SK-N-MC (cell line): ENCODE results near the gene LIPN.

Experiments used
- DNase-seq: peaks from one replicate; pipeline ENCODE4 v3.0.0-alpha.2; 2011; ENCODE audit warnings: low read depth, low spot score
- H3K27ac ChIP-seq: fragments of 200-600 bp; sonication (generic); 2 replicates; pipeline ENCODE4 v1.5.1; 2016; ENCODE audit warnings: mixed run types
- H3K36me3 ChIP-seq: fragments of 200-600 bp; sonication (generic); 2 replicates; pipeline ENCODE4 v1.6.1; 2017; ENCODE audit warnings: antibody characterized with exemption, low read length, mixed read lengths; ENCODE audit not compliant: insufficient read depth
- H3K4me3 ChIP-seq: fragments of 200-600 bp; sonication (generic); 2 replicates; pipeline ENCODE4 v1.5.1; 2016
- H3K9ac ChIP-seq: fragments of 200-600 bp; sonication (generic); 2 replicates; pipeline ENCODE4 v1.8.0; 2017; ENCODE audit warnings: mixed run types, mixed read lengths; ENCODE audit not compliant: insufficient read length
- H3K9me3 ChIP-seq: fragments of 200-600 bp; sonication (generic); 2 replicates; pipeline ENCODE4 v1.6.1; 2017; ENCODE audit warnings: low read depth, mild to moderate bottlenecking, antibody characterized with exemption, low read length, moderate library complexity, mixed read lengths
- EZH2 ChIP-seq: fragments of 200-600 bp; sonication (generic); IDR thresholded peaks from one replicate; pipeline ENCODE4 v1.6.1; 2017; ENCODE audit warnings: antibody characterized with exemption
- FOXP2 ChIP-seq: optimal IDR thresholded peaks from 2 replicates; pipeline ENCODE3; 2011; ENCODE audit warnings: mild to moderate bottlenecking, moderate library complexity; ENCODE audit not compliant: insufficient read depth; ENCODE audit errors: extremely low read length, control extremely low read depth
- POLR2AphosphoS5 ChIP-seq: IDR thresholded peaks from 2 replicates; pipeline ENCODE4 v1.6.1; 2012; ENCODE audit warnings: mild to moderate bottlenecking, low read depth, low read length, borderline replicate concordance

LIPN gene

DNA sequence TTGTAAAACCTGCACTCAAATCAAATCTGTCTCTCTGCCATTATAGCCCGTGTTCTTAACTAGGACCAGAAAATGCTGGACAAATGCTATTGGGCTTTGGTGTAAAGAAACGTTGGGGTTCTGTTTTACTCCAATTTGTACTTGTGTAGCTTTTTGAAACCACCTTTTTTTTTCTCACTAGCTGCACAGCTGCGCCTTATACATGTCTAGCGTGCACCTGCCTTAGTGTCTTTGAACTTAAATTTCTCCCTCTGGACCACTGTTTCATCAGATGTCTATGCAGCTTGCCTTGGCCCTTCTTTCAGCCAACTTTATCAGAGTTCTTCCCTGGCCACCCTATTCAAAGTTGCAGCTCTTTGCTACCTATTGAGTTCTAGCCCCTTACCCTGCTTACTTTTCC, 49.8 kb downstream of the LIPN start:
- no peak for TF ChIP-seq POLR2AphosphoS5
- no peak for TF ChIP-seq EZH2
- TF ChIP-seq FOXP2: no peak
- no peaks in the 10 kb centered on the region for H3K9me3 ChIP-seq
- no peak overlapping the region for H3K27ac ChIP-seq
- DNase-seq: no peak
- no peak overlapping the region for H3K4me3 ChIP-seq
- no peak overlapping the region for H3K9ac ChIP-seq
- no peaks in the 10 kb centered on the region for H3K36me3 ChIP-seq

DNA sequence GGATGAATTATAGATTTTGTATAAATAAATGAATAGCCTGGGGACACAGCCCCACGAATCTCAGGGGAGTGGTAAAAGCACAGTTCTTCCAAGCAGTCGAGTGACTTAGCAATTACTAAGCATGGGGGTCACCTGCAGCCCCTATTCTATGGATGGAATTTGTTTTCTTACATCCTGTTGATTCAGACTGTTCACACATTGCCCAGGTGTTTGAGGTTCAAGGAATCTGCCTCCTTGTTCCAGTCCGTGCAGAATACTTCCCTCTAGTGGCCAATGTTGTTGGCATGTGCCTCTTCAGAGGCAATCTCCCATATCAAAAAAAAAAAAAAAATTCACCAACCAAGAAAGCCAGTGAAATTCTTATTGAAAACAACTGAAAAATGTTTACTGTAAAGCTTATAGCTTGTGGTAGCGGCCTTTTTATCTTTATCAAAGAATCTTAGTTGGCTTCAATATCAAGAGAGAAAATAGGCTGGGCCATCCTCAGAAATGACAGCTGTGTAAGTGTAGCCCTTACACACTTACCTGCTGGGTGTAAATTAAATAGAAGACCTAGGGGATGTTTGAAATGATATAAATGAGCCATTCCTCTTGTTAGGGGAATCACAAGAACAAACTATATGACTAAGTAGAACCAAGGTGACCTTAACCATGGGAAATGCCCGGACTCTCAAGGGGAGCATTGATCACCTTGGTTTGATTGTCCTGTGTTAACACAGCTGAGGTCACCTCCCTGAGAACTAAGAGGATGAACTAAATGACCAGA, 50.6 kb downstream of the LIPN start:
- Histone ChIP-seq H3K36me3 (no peaks in the 10 kb centered on the region), H3K4me3 (no peak overlapping the region), H3K9ac (no peak overlapping the region), H3K27ac (no peak overlapping the region), H3K9me3 (no peaks in the 10 kb centered on the region)
- no peak for DNase-seq
- no peak for TF ChIP-seq FOXP2
- TF ChIP-seq POLR2AphosphoS5: no peak
- no peak for TF ChIP-seq EZH2

DNA sequence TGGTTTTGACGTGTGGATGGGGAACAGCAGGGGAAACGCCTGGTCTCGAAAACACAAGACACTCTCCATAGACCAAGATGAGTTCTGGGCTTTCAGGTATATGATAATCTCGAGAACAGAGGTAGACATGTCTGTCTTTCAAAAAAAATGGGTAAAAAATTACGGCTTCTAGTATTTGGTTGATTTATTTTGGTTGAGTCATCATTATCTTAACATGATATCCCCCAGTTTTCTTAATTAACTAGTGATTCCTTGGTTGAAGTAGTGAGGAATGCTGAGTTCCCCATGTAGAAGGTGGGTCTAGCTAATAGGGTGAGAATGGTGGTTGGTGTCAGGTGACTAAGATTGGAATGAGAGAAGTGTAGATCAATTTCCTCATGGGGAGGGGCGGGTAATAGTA, 53.4 kb downstream of the LIPN start:
- H3K9me3 ChIP-seq: no peaks in the 10 kb centered on the region
- H3K36me3 ChIP-seq: no peaks in the 10 kb centered on the region
- H3K4me3 ChIP-seq: no peak overlapping the region
- no peak for DNase-seq
- TF ChIP-seq EZH2: no peak
- TF ChIP-seq FOXP2: no peak
- TF ChIP-seq POLR2AphosphoS5: no peak
- H3K9ac ChIP-seq: no peak overlapping the region
- H3K27ac ChIP-seq: no peak overlapping the region

DNA sequence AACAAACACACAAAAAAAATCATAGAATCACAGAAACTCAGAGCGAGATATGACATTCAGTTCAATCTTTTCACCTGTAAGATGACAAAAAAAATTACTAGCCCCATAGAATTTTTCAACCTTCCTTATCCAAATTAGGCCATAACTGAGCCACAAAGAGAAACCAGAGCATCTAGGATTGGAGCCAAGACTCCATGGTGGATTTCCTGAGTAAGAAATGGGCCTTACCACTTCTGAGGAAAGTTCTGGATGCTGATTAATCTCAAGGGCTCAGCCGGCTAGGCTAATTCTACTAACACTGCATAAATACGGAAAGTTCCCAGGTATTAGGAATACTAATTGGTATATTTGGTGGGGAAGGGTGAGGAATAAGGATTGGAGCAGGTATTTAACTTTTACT, 59.5 kb downstream of the LIPN start:
- DNase-seq: no peak
- H3K9ac ChIP-seq: no peak overlapping the region
- H3K27ac ChIP-seq: no peak overlapping the region
- H3K4me3 ChIP-seq: no peak overlapping the region
- H3K9me3 ChIP-seq: no peaks in the 10 kb centered on the region
- no peaks in the 10 kb centered on the region for H3K36me3 ChIP-seq
- TF ChIP-seq POLR2AphosphoS5: no peak
- no peak for TF ChIP-seq FOXP2
- TF ChIP-seq EZH2: no peak

DNA sequence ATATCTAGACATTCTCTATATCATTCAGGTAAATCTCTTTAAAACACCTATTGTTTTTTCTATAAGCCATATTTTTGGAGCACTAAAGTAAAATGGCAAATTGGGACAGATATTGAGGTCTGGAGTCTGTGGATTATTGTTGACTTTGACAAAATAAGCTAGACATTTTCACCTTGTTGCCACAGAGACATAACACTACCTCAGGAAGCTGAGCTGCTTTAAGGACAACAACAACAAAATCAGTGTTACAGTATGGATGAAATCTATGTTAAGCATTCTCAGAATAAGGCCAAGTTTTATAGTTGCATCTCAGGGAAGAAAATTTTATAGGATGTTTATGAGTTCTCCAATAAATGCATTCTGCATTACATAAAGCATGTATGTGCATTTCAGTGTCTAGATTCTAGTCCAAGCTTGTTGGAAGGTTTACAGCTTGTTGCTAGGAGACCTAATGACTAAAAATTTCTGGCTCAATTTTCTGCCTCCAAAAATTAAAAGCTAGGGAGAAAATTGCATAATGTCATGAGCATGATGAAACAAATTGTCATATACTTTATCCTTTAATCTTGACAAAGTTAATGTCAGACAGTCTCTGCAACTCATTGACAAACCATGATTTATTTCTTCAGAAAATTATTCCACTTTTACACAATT, 61.1 kb downstream of the LIPN start:
- H3K36me3 ChIP-seq: no peaks in the 10 kb centered on the region
- DNase-seq: peak; percentile 39
- no peak for TF ChIP-seq EZH2
- no peak for TF ChIP-seq FOXP2
- no peak for TF ChIP-seq POLR2AphosphoS5
- no peak overlapping the region for H3K9ac ChIP-seq
- H3K9me3 ChIP-seq: no peaks in the 10 kb centered on the region
- no peak overlapping the region for H3K4me3 ChIP-seq
- peak overlapping the region; percentile 64; the same call in 1 of the 2 replicates for H3K27ac ChIP-seq

DNA sequence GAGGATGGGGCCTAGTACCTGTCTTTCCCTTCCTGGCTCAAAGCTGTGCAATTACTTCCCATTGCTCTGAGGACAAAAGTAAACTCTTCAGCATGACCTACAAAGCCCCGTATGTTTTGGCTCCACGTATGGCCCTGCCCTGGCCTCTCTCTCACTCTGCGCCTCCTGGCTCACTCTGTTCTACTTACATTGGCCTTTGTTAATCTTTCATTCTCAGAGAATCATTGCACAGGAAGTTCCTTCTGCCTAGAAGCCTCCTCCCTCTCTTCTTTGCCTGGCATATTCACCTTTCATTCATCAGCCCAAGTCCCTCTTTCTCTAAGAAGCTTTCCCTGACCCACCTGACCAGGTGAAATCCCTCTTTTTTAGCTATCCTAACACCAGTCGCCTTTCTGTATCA, 66.6 kb downstream of the LIPN start:
- no peak overlapping the region for H3K9ac ChIP-seq
- no peak overlapping the region for H3K27ac ChIP-seq
- DNase-seq: no peak
- H3K9me3 ChIP-seq: no peaks in the 10 kb centered on the region
- no peaks in the 10 kb centered on the region for H3K36me3 ChIP-seq
- TF ChIP-seq POLR2AphosphoS5 (no peak), FOXP2 (no peak), EZH2 (no peak)
- no peak overlapping the region for H3K4me3 ChIP-seq

DNA sequence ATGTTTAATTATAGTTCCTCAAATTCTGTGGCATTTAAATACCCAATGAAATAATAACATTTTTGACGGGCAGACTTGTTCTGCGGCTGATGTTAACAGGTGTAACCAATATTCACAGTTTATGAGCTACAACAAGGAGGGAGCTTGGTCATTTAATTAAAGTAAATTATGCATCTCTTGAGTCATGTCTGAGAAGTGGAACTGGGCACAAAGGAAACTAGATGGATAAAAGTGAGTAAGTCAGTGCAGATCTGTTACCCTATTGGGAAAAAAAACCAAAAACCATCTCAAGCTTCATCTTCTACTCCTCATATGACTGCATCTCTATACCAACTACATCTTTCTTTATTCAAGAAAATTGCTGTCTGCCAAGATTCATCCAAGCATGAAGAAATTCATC, 67.9 kb downstream of the LIPN start:
- Histone ChIP-seq H3K9me3 (no peaks in the 10 kb centered on the region), H3K4me3 (no peak overlapping the region), H3K9ac (no peak overlapping the region), H3K36me3 (no peaks in the 10 kb centered on the region), H3K27ac (no peak overlapping the region)
- DNase-seq: no peak
- TF ChIP-seq POLR2AphosphoS5 (no peak), EZH2 (no peak), FOXP2 (no peak)

DNA sequence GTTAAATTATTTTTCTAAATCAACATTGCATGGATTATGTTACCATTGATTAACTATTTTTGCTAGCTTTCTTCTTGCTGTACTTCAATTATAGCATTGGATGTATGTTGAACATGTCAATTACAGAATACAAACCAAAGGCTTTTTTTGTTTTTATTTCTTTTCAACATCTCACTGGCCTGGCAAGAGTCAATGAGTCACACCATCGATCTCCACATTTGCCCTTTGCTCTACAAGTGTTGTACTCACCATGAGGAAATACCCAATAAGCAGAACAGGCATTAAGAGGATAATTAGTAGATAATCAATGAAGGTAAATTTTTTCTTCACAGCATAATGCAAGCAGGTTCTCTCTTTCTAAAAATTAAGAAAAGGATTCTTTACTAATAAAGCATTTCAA, 68.5 kb downstream of the LIPN start:
- DNase-seq: no peak
- Histone ChIP-seq H3K27ac (no peak overlapping the region), H3K9me3 (no peaks in the 10 kb centered on the region), H3K36me3 (no peaks in the 10 kb centered on the region), H3K9ac (no peak overlapping the region), H3K4me3 (no peak overlapping the region)
- TF ChIP-seq EZH2: no peak
- TF ChIP-seq POLR2AphosphoS5: no peak
- no peak for TF ChIP-seq FOXP2
